Gastrocnemius medialis (tissue), 4 donors: ENCODE results near the gene GALNT18. TPM values are rescaled to one million over a fixed set of nuclear protein-coding genes. Genes with fewer than 3 reads are reported as not detected.

Experiments used
- ATAC-seq, 2 donors: fragments of 150-250 bp; one replicate each; pipeline ENCODE4 v1.9.1; 2016
- DNase-seq, 2 donors: peaks; one replicate each; pipeline ENCODE4 v3.0.0-alpha.2; 2019
- H3K27ac ChIP-seq, 4 donors: fragments of 200-600 bp; sonication (generic); 1 replicate in 1 of 4; 2 replicates in 3 of 4; pipeline ENCODE4 v1.5.1; 2016 to 2018; ENCODE audit warnings: mild to moderate bottlenecking in 2 of 4, moderate library complexity in 1 of 4
- H3K27me3 ChIP-seq, 3 donors: fragments of 200-600 bp; sonication (generic) in 2 of 3; 1 replicate in 1 of 3; 2 replicates in 2 of 3; pipeline versions ENCODE4 v1.5.1 to v1.6.0; 2016 to 2019; ENCODE audit warnings: mild to moderate bottlenecking in 1 of 3, moderate library complexity in 1 of 3
- H3K36me3 ChIP-seq, 2 donors: fragments of 200-600 bp; sonication (generic) in 1 of 2; one replicate each; pipeline ENCODE4 v1.5.1; 2017 to 2018
- H3K4me1 ChIP-seq, 2 donors: fragments of 200-600 bp; sonication (generic) in 1 of 2; one replicate each; pipeline ENCODE4 v1.5.1; 2016 to 2017; ENCODE audit warnings: mild to moderate bottlenecking in 2 of 2
- H3K4me3 ChIP-seq, 4 donors: fragments of 200-600 bp; sonication (generic) in 3 of 4; 1 replicate in 1 of 4; 2 replicates in 3 of 4; pipeline ENCODE4 v1.5.1; 2016 to 2019; ENCODE audit warnings: mild to moderate bottlenecking in 2 of 4
- H3K9me3 ChIP-seq, 3 donors: fragments of 200-600 bp; sonication (generic) in 2 of 3; 1 replicate in 1 of 3; 2 replicates in 2 of 3; pipeline ENCODE4 v1.5.1; 2016 to 2019
- POLR2A ChIP-seq, 2 donors: fragments of 450-650 bp; IDR thresholded peaks; one replicate each; pipeline ENCODE4 v1.6.1; 2017; ENCODE audit warnings: antibody characterized with exemption in 2 of 2, mild to moderate bottlenecking in 2 of 2, moderate library complexity in 2 of 2
- in situ Hi-C, 4 donors: fragments of 200-750 bp; cut with MboI; loops; one replicate each; pipeline versions ENCODE4 v1.15.0 to v1.8.0; 2017; ENCODE audit warnings: low sequenced_read_pairs in 4 of 4
- intact Hi-C: fragments of 100-400 bp; cut with DNase I; formaldehyde crosslinking; loops from one replicate; pipeline ENCODE4 v1.15.1; 2023; ENCODE audit warnings: low total_unique reads
- total RNA-seq, 4 donors: library from RNA; depleted of rRNA; stranded (reverse); fragments of >200 nt; gene quantifications; one replicate each; pipeline versions ENCODE4 v1.1.0 to v1.2.3, GENCODE V29; 2016
- TF ChIP-seq, protein P1 (sequence below), 5 experiments: fragments of 450-650 bp in 3 of 5; fragments of 200-600 bp in 2 of 5; sonication (generic) in 2 of 5; IDR thresholded peaks in 4 of 5; conservative IDR thresholded peaks in 1 of 5; 1 replicate in 4 of 5; 2 replicates in 1 of 5; pipeline ENCODE4 v1.5.1; 2016 to 2019; ENCODE audit warnings: antibody characterized with exemption in 5 of 5, mild to moderate bottlenecking in 3 of 5, moderate library complexity in 3 of 5

GALNT18 gene
- 10 to 100 TPM; 10.5 to 29.2 (median 11.2) TPM for total RNA-seq

- Histone ChIP-seq H3K4me1 (peaks cover 17 to 25% of the 10 kb centered on the region in 2 donors), H3K9me3 (no peaks in the 10 kb centered on the region), H3K4me3 (peak within 1 kb of the TSS; percentile 65 to 88 (median 76)), H3K36me3 (no peaks in the 10 kb centered on the region), H3K27me3 (no peaks in the 10 kb centered on the region), H3K27ac (peak within 1 kb of the TSS; percentile 69 to 88 (median 80))
- peak; percentile 84 to 89 for DNase-seq
- ATAC-seq: peak; percentile 79 to 83
- TF ChIP-seq POLR2A (IDR thresholded peaks at IDR 0.05): peak; percentile 72 to 87
- TF ChIP-seq, protein P1, sequence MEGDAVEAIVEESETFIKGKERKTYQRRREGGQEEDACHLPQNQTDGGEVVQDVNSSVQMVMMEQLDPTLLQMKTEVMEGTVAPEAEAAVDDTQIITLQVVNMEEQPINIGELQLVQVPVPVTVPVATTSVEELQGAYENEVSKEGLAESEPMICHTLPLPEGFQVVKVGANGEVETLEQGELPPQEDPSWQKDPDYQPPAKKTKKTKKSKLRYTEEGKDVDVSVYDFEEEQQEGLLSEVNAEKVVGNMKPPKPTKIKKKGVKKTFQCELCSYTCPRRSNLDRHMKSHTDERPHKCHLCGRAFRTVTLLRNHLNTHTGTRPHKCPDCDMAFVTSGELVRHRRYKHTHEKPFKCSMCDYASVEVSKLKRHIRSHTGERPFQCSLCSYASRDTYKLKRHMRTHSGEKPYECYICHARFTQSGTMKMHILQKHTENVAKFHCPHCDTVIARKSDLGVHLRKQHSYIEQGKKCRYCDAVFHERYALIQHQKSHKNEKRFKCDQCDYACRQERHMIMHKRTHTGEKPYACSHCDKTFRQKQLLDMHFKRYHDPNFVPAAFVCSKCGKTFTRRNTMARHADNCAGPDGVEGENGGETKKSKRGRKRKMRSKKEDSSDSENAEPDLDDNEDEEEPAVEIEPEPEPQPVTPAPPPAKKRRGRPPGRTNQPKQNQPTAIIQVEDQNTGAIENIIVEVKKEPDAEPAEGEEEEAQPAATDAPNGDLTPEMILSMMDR (IDR thresholded peaks at IDR 0.05 in 4 of 5, conservative IDR thresholded peaks at IDR 0.05 in 1 of 5): peak; percentile 32 to 73 (median 67)
- intact Hi-C loops (loop anchor here (5.0 to 10.0 kb wide), 2 partner anchors 217 to 309 kb away; no protein-coding TSS in a partner anchor), in situ Hi-C loops (no loop called here)
Observed at GRCh38 chr11:11621573-11622339, at the start of gene GALNT18. TSS of gene GALNT18 (minus strand) at chr11:11622005.

DNA sequence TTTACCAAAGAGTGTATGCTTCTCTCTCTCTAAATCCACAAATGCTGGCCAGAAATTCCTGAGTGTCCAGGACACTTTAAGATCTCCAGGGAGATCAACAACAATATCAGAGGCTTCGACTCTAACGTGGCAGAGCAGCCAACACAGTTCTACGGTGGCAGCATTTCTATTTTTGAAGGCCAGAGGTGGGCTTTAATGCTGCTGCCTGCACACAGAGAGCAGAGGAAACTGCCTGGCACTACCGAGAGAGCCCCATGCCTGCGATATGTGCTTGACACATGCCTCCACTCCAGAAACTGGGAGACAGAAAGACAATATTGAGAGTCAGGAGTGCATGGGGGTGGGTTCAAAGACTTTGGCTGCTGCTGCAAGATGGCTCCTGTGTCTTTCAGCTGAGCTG lies 48.8 kb upstream of the GALNT18 start:
- Histone ChIP-seq H3K27ac (no peak overlapping the region), H3K27me3 (no peaks in the 10 kb centered on the region), H3K36me3 (no peaks in the 10 kb centered on the region), H3K9me3 (no peaks in the 10 kb centered on the region), H3K4me3 (no peak overlapping the region), H3K4me1 (no peaks in the 10 kb centered on the region)
- ATAC-seq (no peak), DNase-seq (no peak)
- in situ Hi-C loops (no loop called here), intact Hi-C loops (no loop called here)
- TF ChIP-seq, protein P1 (IDR thresholded peaks at IDR 0.05 in 4 of 5, conservative IDR thresholded peaks at IDR 0.05 in 1 of 5): no peak
- no peak for TF ChIP-seq POLR2A (IDR thresholded peaks at IDR 0.05)

- in situ Hi-C loops: no loop called here
- TF ChIP-seq POLR2A (IDR thresholded peaks at IDR 0.05): no peak
- TF ChIP-seq, protein P1 (IDR thresholded peaks at IDR 0.05 in 4 of 5, conservative IDR thresholded peaks at IDR 0.05 in 1 of 5): no peak
- intact Hi-C loops: no loop called here
- H3K27ac ChIP-seq: no peak overlapping the region
- no peaks in the 10 kb centered on the region for H3K27me3 ChIP-seq
- no peaks in the 10 kb centered on the region for H3K4me1 ChIP-seq
- no peak overlapping the region for H3K4me3 ChIP-seq
- no peaks in the 10 kb centered on the region for H3K9me3 ChIP-seq
- no peaks in the 10 kb centered on the region for H3K36me3 ChIP-seq
- DNase-seq (no peak), ATAC-seq (no peak)
Observed at GRCh38 chr11:11669233-11669846, 47.5 kb upstream of the GALNT18 start.

- TF ChIP-seq, protein P1 (IDR thresholded peaks at IDR 0.05 in 4 of 5, conservative IDR thresholded peaks at IDR 0.05 in 1 of 5): no peak
- no peak for TF ChIP-seq POLR2A (IDR thresholded peaks at IDR 0.05)
- H3K36me3 ChIP-seq: no peaks in the 10 kb centered on the region
- H3K4me1 ChIP-seq: no peaks in the 10 kb centered on the region
- no peaks in the 10 kb centered on the region for H3K9me3 ChIP-seq
- in situ Hi-C loops: no loop called here
- H3K4me3 ChIP-seq: no peak overlapping the region
- intact Hi-C loops: no loop called here
- ATAC-seq (no peak), DNase-seq (no peak)
- no peaks in the 10 kb centered on the region for H3K27me3 ChIP-seq
- H3K27ac ChIP-seq: no peak overlapping the region
Observed at GRCh38 chr11:11668781-11669180, 47.0 kb upstream of the GALNT18 start.
